HEK293T (cell line): ENCODE results near the gene LRFN4.

ENCODE experiments used
- BHLHE40 ChIP-seq: fragments of 450-650 bp; IDR thresholded peaks from 2 replicates; pipeline ENCODE4 v1.6.1; 2016; ENCODE audit warnings: mild to moderate bottlenecking, moderate library complexity, borderline replicate concordance
- FOXA1 ChIP-seq: fragments of 450-650 bp; IDR thresholded peaks from 2 replicates; pipeline ENCODE4 v1.6.1; 2016; ENCODE audit warnings: mild to moderate bottlenecking
- NFRKB ChIP-seq: fragments of 450-650 bp; IDR thresholded peaks from 2 replicates; pipeline ENCODE4 v1.6.1; 2016; ENCODE audit warnings: mild to moderate bottlenecking, moderate library complexity
- SP1 ChIP-seq: fragments of 450-650 bp; IDR thresholded peaks from 2 replicates; pipeline ENCODE4 v1.6.1; 2017
- SUZ12 ChIP-seq: fragments of 450-650 bp; IDR thresholded peaks from 2 replicates; pipeline ENCODE4 v1.6.1; 2016; ENCODE audit warnings: mild to moderate bottlenecking

GRCh38 chr11:66879583-66879982 is 22.7 kb downstream of the LRFN4 start:
- TF ChIP-seq BHLHE40: no peak
- TF ChIP-seq NFRKB: no peak
- no peak for TF ChIP-seq FOXA1
- TF ChIP-seq SP1: no peak
- TF ChIP-seq SUZ12: no peak
